Astrocyte of the cerebellum (primary cell): ENCODE data around the gene ARHGAP12.

ENCODE experiments used
- DNase-seq: peaks from one replicate; pipeline ENCODE4 v3.0.0-alpha.2; 2011; ENCODE audit warnings: low read depth
- H3K4me3 ChIP-seq: 2 replicates; pipeline ENCODE4 v1.5.1; 2011; ENCODE audit warnings: mild to moderate bottlenecking, low read depth, low read length, moderate library complexity
- in situ Hi-C: cut with HindIII; loops from 2 replicates; pipeline ENCODE4 v1.10.0; 2017; ENCODE audit warnings: low sequenced_read_pairs
- TF ChIP-seq, protein P1 (sequence below): IDR thresholded peaks from 2 replicates; pipeline ENCODE4 v1.5.1; 2012; ENCODE audit warnings: low read length, low read depth, moderate library complexity, mild to moderate bottlenecking; ENCODE audit errors: missing control alignments

ARHGAP12 gene

GRCh38 chr10:31876652-31877352, 51.8 kb downstream of the ARHGAP12 start:
- no peak overlapping the region for H3K4me3 ChIP-seq
- DNase-seq: no peak
- TF ChIP-seq, protein P1, sequence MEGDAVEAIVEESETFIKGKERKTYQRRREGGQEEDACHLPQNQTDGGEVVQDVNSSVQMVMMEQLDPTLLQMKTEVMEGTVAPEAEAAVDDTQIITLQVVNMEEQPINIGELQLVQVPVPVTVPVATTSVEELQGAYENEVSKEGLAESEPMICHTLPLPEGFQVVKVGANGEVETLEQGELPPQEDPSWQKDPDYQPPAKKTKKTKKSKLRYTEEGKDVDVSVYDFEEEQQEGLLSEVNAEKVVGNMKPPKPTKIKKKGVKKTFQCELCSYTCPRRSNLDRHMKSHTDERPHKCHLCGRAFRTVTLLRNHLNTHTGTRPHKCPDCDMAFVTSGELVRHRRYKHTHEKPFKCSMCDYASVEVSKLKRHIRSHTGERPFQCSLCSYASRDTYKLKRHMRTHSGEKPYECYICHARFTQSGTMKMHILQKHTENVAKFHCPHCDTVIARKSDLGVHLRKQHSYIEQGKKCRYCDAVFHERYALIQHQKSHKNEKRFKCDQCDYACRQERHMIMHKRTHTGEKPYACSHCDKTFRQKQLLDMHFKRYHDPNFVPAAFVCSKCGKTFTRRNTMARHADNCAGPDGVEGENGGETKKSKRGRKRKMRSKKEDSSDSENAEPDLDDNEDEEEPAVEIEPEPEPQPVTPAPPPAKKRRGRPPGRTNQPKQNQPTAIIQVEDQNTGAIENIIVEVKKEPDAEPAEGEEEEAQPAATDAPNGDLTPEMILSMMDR: no peak
- in situ Hi-C loops: no loop called here

GRCh38 chr10:31875608-31876007, 53.0 kb downstream of the ARHGAP12 start:
- in situ Hi-C loops: no loop called here
- H3K4me3 ChIP-seq: no peak overlapping the region
- TF ChIP-seq, protein P1: no peak
- DNase-seq: no peak

GRCh38 chr10:31873724-31874123, 54.9 kb downstream of the ARHGAP12 start:
- in situ Hi-C loops: no loop called here
- H3K4me3 ChIP-seq: no peak overlapping the region
- TF ChIP-seq, protein P1: no peak
- DNase-seq: no peak

- no peak overlapping the region for H3K4me3 ChIP-seq
- in situ Hi-C loops: no loop called here
- DNase-seq: no peak
- TF ChIP-seq, protein P1: no peak
Measured at GRCh38 chr10:31871266-31872065, 57.2 kb downstream of the ARHGAP12 start.

DNA sequence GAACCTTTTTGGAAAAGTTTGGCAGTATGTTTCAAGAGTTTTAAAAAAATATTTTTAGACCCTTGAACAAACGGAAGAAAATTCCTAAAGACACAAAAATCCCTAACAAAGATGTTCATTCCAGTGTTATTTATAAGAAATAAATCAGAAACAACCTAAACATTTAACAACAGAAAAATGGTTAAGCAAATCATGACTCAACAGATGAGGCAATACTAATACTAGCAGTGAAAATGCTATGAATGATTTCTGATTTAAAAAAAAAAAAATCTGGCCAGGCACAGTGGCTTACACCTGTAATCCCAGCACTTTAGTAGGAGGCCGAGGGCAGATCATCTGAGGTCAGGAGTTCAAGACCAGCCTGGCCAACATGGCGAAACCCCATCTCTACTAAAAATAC, 61.0 kb downstream of the ARHGAP12 start:
- in situ Hi-C loops: no loop called here

GRCh38 chr10:31866118-31866670, 62.4 kb downstream of the ARHGAP12 start:
- TF ChIP-seq, protein P1: no peak
- no peak overlapping the region for H3K4me3 ChIP-seq
- DNase-seq: no peak
- in situ Hi-C loops: no loop called here

More for the DNA sequence above, 61.0 kb downstream of the ARHGAP12 start:
- TF ChIP-seq, protein P1: no peak
- DNase-seq: no peak
- H3K4me3 ChIP-seq: no peak overlapping the region
